HG02678 (cell line): ENCODE measurements around the gene DEPDC5.
"Not testable (repeated sequence)": the region's sequence is repeated elsewhere in the genome, so short reads cannot be mapped to it uniquely, and the experiment has no call there.

Experiments used
- ATAC-seq: cut with Tn5 transposase; IDR thresholded peaks from one replicate; pipeline ENCODE4 v1.9.1; 2021; ENCODE audit warnings: mild to moderate bottlenecking, moderate library complexity; ENCODE audit not compliant: unreplicated experiment

Gene DEPDC5

DNA sequence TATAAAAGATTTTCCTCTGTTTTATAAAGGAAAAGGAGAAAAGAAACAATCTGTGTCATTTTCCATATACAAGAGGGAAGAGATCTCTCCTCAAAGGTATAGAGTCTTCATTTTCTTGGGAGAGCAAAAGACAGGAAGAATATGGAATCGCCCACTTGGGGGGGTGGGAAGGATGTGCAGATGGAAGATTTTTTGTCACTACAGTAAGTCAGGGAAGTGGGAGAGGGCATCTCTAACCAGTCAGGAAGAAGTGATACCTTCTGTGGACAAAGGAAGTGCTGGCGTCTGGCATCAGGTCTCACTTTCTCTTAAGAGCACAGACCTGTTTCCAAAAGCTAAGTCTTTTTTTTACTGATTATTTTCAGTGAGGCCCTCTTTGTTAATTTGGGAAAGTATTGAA, 5.3 kb upstream of the DEPDC5 start:
- ATAC-seq: no peak

DNA sequence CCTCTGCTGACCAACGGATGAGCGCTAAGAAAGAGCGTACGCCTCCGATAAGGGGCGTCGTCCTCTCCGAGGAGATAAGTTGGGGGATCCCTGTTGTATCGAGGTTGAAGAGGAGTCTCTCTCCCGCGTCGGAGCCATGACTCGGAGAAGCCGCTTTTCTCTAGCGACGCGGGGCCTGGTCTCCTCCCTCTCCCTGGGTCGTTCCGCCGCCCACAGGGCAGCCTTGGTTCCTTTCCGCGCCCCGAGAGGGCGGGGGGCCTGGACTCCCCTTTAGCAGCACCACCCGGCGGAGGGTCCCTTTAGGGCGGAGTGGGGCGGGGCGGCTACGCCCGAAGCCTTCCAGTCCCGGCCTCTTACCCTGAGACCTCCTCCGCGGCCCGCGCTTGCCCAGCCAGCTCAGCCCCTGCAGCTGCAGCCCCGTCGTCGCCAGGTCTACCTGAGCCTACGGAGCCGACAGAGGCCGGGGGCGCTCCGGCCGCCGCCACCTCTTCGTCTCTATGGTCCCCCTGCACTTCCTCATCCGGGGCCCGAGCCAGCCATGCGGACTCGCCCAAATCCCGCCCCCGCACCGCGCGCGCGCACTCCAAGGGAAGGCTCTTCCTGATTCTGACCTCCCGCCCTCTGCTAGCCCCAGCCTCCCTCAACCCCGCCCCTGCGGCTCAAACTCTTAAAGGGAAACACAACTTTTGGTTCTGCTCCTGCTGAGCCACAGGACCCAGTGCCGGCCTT, 4.0 kb upstream of the DEPDC5 start, which contains the start of gene PRR14L:
Gene PRR14L, minus strand, starts transcription at position 497 of the 729 bp plus-strand sequence. CDS start 11,272 bp downstream, outside the sequence.
- ATAC-seq: peak; percentile 67

DNA sequence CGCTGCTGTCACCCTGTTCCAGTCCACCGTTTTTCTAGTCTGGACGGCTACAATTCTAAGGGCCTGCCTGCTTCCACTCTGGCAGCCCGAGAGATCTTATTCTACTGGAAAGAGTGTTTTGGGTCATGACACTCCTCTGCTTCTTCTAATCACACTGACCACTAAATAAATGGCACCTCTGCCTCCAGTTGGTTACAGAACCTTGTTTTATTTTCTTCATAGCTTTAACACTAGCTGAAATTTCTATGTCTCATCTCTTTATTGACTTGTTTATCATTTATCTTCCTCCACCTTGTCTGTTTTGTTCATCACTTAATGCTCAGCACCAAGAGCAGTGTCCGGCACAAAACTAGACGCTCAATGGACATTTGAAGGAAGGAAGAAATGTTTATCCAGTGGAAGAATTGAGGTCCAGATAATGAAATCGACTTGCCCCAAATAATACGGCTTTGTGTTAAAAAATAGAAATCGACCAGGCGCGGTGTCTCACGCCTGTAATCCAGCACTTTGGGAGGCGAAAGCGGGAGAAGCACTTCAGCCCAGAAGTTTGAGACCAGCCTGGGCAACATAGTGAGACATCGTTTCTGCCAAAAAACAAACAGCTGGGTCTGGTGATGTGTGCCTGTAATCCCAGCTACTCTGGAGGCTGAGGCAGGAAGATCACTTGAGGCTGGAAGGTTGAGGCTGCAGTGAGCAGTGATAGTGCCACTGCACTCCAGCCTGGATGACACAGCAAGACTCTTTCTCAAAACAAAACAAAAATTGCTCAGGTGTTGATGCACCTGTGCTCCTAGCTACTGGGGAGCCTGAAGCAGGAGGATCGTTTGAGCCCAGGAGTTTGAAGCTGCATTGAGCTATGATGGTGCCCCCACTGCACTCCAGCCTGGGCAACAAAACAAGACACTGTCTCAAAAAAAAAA, 3.2 kb upstream of the DEPDC5 start:
- ATAC-seq: no peak

DNA sequence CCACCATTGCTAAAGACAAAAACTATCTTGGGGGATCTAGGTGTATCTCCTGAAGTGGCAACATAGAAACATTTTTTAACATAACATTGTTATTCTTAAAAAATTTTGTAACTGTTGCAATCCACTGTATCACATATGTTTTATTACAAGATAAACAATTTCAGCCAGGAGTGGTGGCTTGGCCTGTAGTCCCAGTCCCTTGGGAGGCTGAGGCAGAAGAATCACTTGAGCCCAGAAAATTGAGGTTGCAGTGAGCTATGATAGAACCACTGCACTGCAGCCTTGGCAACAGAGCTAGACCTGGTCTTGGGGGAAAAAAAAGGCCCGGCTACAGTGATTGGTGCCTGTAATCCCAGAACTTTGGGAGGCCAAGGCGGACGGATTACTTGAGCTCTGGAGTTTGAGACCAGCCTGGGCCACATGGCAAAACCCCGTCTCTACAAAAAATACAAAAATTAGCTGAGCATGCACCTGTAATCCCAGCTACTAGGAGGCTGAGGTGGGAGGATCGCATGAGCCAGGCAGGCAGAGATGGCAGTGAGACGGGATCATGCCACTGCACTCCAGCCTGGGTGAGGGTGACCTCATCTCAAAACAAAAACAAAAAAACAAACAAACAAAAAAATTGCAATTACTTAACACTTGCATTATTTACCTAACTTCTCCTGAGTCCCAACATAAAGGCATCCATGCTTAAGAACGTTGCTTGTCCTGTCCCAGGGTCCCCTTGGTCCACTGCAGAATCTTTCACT, 1.5 kb upstream of the DEPDC5 start:
- ATAC-seq: no peak

DNA sequence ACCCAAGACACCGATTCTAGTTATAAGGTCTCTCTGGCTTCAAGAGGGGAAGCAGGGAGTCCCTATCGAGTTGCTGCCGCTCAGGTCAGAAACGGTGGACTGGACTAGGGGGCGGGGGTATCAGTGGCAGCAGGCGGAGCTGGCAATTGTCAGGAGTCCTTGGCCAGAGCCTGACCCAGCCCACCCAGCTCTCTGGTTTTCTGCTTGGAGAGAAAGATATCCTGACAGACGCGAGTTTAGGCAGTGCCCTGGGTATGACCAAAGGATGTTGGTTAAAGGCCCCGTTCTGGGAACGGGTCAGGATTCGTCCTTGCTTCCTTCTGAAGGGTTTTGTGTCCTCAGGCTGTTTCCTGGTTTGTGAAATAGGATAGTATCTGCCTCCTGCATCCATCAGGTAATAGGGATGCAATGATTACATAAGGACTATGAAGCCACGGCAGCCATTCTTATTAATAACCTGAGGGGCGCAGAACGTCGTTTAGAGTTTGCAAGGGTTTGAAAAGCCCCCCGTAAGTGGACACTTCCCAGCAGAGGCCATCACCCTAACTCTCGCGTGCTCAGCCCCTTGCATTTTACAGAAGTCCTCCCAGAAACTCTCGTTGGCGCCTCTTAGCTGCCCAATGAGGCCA, 700 bp upstream of the DEPDC5 start:
- peak; percentile 1 for ATAC-seq

DNA sequence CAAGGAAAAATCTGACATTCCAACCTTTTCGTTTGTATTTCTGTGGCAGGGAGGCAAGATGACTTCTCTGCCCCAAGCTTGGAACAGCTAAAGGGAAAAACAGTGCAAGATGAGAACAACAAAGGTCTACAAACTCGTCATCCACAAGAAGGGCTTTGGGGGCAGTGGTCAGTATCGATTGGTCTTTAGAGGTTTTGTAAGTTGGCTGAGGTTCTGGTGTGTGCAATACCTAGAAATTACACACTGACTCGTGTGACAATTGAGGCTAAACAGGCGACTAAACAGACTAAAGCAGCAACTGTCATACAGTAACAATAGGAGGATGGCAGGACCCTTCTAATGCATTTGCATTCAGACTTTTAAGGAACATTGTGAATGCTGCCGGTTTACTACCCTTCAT, 994 bp downstream of the DEPDC5 start:
- ATAC-seq: no peak

DNA sequence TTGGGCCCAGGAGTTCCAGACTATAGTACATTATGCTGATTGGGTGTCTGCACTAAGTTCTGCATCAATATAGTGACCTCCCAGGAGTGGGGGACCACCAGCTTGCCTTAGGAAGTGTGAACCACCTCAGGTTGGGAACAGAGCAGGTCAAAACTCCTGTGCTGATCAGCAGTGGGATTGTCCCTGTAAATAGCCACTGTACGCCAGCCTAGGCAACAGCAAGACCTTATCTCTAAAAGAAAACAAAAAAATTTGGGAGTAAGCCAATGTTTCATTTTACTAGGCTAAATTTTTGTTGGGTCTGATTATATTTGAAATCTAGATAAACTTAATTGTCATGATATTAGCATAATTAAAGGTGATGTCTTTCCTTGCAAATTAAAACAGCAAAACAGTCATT, 3.4 kb downstream of the DEPDC5 start:
- ATAC-seq: no peak

DNA sequence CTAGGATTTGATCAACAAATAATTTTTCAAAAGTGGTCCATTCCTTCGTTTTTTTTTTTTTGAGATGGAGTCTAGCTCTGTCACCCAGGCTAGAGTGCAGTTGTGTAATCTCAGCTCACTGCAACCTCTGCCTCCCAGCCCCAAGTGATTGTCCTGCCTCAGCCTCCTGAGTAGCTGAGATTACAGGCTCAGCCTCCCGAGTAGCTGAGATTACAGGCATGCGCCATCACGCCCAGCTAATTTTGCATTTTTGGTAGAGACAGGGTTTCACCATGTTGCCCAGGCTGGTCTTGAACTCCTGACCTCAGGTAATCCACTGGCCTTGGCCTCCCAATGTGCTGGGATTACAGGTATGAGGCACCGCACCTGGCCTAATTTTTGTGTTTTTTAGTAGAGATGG, 5.0 kb downstream of the DEPDC5 start:
- not testable (repeated sequence) for ATAC-seq

DNA sequence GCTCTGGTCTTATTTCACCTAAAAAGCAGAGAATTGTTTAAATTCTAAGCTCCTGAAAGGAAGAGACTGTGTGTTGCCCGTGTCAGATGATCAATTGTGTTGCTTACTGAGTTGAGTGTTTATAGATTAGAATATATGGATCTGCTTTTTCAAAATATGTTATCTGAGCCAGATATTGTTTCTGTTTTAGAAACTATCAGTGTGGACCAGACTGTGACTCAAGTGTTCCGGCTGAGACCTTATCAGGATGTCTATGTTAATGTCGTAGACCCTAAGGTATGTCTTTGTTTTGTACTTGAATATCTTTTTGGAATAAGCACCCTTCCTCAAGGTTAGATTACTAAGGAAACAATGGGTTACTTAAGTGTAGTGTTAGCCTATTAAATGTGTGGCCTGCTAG, 11.0 kb downstream of the DEPDC5 start:
- ATAC-seq: no peak

DNA sequence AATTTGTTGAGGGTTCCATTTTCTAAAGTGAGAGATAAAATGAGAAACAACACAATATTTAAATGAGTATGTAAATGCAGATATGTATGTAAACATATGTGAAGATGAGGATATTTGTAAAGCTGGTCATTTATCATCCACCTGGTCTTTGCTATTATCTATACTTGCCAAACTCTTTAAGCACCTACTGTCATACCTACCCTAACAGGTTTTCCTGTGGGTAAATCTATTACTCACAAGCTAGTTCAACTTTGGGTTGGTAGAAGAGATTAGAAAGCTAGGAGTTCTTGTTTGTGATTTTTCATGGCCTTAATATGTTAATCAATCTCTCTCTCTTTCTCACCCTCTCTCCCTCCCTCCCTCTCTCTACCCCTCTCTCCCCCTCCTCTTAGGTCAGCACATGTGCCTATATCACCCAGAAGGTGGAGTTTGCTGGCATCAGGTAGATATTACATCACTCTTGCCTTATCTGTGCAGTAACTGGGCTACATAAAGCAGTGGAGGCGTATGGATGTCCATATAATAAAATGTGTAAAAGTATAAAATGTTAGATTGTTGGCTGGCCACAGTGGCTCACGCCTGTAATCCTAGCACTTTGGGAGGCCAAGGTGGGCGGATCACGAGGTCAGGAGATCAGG, 14.7 kb downstream of the DEPDC5 start:
- no peak for ATAC-seq

DNA sequence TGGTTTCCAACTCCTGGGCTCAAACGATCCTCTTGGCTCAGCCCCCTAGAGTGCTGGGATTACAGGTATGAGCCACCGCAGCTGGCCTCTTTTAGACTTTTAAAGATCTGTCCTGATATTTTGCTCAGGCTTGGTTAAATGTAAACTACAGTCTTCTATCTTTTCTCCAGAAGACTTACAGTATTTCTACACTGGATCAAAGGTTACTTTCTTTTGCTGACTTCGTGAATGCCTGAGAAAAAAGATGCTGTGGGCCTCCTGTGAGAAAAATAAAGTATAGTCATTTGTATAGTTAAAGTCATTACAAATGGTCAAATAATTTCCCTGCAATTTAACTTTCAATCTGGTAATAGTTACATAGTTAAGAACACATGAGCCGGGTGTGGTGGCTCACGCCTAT, 19.6 kb downstream of the DEPDC5 start:
- no peak for ATAC-seq

DNA sequence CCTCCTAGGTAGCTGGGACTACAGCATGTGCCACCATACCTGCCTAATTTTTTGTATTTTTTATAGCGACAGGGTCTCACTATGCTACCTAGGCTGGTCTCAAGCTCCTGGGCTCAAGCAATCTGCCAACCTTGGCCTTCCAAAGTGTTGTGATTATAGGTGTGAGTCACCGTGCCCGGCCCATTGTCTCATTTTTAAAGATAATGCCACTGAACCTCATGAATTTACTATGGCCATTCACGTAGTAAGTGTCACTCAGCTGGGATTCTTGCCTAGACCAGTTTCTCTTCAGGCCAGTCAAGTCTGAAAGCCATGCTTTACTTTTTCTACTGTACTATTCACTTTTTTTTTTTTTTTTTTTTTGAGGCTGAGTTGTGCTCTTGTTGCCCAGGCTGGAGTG, 22.4 kb downstream of the DEPDC5 start:
- ATAC-seq: no peak

DNA sequence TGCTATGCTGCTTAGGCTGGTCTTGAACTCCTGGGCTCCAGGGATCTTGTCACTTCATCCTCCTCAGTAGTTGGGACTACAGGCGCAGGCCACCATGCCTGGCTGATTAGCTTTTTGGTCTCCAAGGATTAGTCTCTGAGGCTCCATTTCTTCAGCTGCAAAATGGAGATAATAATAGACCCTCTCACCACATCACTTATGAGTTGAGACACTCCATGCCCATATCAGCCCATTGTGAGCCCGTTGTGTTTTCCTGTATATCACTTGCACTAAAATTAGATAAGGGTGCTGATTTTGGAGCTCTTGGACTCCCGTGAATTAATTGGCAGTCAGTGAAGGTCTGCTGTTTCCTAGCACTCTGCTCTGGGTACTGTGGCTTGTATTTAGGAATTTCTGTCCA, 36.0 kb downstream of the DEPDC5 start:
- ATAC-seq: no peak

DNA sequence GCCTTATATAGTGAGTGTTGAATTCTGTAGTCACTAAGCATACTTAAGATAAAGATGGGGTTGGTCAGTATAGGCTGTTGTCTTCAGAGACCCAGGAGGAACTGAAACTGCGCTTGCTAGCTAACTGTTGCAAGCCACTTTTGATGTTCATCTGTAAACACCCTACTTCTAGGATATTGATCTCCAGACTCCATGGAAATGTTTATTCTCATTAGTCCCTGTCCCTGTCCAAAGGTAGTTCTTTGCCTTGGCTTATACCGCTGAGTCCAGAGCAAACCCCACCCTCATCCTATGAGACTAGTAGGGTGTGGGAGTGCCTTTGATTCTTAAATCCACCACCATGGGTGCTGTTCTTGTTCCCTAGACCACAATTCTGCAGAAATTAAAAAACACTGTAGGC, 36.4 kb downstream of the DEPDC5 start:
- ATAC-seq: no peak

DNA sequence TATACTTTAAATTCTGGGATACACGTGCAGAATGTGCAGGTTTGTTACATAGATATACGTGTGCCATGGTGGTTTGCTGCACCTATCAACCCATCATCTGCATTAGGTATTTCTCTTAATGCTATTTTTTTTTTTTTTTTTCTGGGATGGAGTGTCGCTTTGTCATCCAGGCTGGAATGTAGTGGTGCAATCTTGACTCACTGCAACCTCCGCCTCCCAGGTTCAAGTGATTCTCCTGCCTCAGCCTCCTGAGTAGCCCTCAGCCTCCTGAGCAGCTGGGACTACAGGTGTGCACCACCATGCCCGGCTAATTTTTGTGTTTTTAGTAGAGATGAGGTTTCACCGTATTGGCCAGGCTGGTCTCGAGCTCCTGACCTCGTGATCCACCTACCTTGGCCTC, 45.5 kb downstream of the DEPDC5 start:
- ATAC-seq: not testable (repeated sequence)

DNA sequence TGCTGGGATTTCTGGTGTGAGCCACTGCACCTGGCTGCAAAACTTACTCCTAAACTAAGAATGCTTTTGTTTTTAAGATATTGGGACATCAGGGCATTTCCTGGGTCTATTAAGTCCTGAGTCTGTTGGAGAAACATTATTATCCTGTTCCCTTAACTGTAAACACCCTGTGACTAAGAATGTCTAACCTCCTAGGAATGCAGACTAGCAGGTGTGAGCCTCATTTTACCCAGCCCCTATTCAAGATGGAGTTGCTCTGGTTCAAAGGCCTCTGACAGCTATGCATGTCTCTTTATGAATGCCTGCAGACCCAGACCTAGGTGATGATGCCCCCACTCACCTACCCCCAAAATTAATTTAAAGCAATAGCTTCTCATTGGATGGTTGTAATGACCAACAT, 46.2 kb downstream of the DEPDC5 start:
- ATAC-seq: no peak

DNA sequence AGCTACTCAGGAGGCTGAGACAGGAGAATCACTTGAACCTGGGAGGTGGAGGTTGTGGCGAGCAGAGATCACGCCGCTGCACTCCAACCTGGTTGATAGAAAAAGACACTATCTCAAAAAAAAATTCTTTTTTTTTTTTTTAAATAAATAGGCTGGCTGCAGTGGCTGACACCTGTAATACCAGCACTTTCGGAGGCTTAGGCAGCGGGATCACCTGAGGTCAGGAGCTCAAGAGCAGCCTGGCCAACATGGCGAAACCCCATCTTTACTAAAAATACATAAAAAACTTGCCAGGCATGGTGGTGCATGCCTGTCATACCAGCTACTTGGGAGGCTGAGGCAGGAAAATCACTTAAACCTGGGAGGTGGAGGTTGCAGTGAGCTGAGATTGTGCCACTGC, 47.0 kb downstream of the DEPDC5 start:
- ATAC-seq: not testable (repeated sequence)

DNA sequence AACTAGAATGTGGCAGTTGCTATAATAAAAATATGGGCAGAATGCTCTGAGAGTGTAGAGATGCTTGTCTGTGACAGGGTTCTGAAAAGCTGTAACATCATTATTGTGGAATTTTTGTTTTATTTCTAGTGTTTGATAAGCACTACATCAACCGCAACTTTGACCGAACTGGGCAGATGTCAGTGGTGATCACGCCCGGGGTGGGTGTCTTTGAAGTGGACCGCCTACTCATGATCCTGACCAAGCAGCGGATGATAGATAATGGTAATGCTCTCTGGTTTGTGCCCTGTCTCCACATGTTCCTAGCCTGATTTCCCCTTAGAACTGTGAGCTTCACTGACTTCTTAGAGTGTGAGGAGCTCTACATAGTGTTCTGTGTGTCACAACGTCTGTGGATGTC, 48.8 kb downstream of the DEPDC5 start:
- ATAC-seq: no peak

DNA sequence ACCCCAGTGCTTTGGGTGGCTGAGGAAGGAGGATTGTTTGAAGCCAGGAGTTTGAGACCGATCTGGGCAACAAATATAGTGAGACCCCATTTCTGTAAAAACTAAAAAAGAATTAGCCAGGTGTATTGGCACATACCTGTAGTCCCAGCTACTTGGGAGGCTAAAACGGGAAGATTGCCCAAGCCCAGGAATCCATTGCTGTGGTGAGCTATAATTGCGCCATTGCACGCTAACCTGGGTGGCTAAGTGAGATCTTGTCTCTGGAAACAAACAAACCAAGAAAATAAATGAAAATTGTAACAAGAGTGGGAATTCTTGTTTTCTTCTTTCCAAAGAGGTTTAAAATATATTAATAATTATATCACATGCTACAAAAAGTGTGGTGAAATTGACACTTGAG, 52.9 kb downstream of the DEPDC5 start:
- no peak for ATAC-seq

DNA sequence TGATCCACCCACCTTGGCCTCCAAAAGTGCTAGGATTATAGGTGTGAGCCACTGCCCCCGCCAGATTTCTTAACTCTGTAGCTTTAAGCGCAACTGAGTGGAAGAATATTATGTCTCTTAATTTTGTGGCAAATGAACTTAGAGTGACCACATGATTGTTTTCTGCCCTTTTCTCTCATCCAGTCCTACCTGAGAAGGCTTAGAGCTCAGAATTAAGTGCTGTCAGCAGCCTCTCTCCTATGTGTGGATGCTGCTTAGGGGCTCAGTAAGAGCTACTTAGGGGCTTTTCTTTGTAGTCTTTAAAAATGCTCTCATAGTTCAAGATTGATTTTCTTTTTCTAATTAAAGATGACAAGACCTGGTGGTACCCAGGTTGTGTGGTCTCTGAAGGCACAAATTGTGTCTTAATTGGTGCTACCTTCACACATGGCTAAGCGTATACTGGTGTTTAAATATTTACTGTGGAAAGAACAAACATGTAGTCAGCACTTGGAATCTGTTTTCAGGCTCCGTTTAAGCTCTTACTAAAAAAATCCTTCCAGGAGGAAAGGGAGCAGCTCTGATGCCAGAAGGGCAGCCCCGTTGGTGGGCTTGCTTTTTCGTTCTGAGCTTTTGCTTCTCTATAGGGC, 59.3 kb downstream of the DEPDC5 start:
- ATAC-seq: no peak
